ENCODE data around the gene SIGLECL1.

SIGLECL1 gene

DNA sequence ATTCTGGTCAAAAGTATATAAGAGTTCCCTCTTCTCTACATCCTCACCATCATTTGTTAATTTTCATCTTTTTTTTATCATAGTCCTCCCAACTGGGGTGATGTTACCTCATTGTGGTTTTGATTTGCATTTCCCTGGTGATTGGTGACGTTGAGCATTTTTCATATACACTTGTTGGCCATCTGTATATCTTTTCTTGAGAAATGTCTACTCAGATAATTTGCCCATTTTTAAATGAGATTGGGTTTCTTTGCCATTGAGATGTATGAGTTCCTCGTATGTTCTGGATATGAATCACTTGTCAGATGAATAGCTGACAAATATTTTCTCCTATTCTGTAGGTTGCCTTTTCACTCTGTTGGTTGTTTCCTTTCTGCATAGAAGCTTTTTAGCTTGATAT is 23.6 kb upstream of the SIGLECL1 start:
- Histone ChIP-seq H3K36me3 (ENCODE audit: insufficient read depth, low read length) (no peaks in the 10 kb centered on the region), H3K9me3 (ENCODE audit: insufficient read depth, low read depth, low read length) (no peaks in the 10 kb centered on the region), H2AFZ (ENCODE audit: low read length) (no peak overlapping the region), H3K4me2 (ENCODE audit: low read depth, low read length, poor library complexity, severe bottlenecking) (no peak overlapping the region), H3K9ac (ENCODE audit: low read depth, low read length, poor library complexity, severe bottlenecking) (no peak overlapping the region), H4K20me1 (ENCODE audit: insufficient read depth, low read length, poor library complexity, severe bottlenecking) (no peaks in the 10 kb centered on the region), H3K9me2 (replicated peaks; ENCODE audit: low read depth, low read length) (no peaks in the 10 kb centered on the region), H3K79me2 (ENCODE audit: insufficient read depth, low read length) (no peaks in the 10 kb centered on the region), H3K4me1 (ENCODE audit: insufficient read depth, low read length, poor library complexity, severe bottlenecking) (peaks cover 14% of the 10 kb centered on the region), H3F3A (ENCODE audit: low read depth) (no peaks in the 10 kb centered on the region), H3K27me3 (ENCODE audit: insufficient read depth, low read length, poor library complexity, severe bottlenecking) (no peaks in the 10 kb centered on the region), H3K4me3 (ENCODE audit: low read length, poor library complexity, severe bottlenecking) (no peak overlapping the region)
- no peak for TF ChIP-seq EZH2phosphoT487 (IDR thresholded peaks at IDR 0.05; ENCODE audit: borderline replicate concordance)
- TF ChIP-seq, protein P1, sequence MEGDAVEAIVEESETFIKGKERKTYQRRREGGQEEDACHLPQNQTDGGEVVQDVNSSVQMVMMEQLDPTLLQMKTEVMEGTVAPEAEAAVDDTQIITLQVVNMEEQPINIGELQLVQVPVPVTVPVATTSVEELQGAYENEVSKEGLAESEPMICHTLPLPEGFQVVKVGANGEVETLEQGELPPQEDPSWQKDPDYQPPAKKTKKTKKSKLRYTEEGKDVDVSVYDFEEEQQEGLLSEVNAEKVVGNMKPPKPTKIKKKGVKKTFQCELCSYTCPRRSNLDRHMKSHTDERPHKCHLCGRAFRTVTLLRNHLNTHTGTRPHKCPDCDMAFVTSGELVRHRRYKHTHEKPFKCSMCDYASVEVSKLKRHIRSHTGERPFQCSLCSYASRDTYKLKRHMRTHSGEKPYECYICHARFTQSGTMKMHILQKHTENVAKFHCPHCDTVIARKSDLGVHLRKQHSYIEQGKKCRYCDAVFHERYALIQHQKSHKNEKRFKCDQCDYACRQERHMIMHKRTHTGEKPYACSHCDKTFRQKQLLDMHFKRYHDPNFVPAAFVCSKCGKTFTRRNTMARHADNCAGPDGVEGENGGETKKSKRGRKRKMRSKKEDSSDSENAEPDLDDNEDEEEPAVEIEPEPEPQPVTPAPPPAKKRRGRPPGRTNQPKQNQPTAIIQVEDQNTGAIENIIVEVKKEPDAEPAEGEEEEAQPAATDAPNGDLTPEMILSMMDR (conservative IDR thresholded peaks at IDR 0.05; ENCODE audit: low read length) = no peak

DNA sequence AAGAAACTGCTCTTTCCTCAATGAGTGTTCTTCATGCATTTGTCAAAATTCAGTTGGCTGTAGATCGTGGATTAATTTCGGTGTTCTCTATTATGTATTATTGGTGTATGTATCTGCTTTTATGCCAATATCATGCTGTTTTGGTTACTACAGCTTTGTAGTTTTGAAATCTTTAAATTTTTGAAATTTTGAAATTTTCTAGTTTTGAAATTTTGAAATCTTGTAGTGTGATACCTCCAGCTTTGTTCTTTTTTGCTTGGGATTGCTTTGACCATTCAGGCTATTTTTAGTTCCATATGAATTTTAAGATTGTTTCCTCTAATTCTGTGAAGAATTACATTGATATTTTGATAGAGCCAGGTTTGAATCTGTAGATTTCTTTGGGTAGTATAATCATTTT is 22.9 kb upstream of the SIGLECL1 start:
- H3K27me3 ChIP-seq (ENCODE audit: insufficient read depth, low read length, poor library complexity, severe bottlenecking) = no peaks in the 10 kb centered on the region
- no peak overlapping the region for H3K4me2 ChIP-seq (ENCODE audit: low read depth, low read length, poor library complexity, severe bottlenecking)
- peaks cover 14% of the 10 kb centered on the region for H3K4me1 ChIP-seq (ENCODE audit: insufficient read depth, low read length, poor library complexity, severe bottlenecking)
- H3F3A ChIP-seq (ENCODE audit: low read depth) = no peaks in the 10 kb centered on the region
- H2AFZ ChIP-seq (ENCODE audit: low read length) = no peak overlapping the region
- H3K36me3 ChIP-seq (ENCODE audit: insufficient read depth, low read length) = no peaks in the 10 kb centered on the region
- H3K9ac ChIP-seq (ENCODE audit: low read depth, low read length, poor library complexity, severe bottlenecking) = no peak overlapping the region
- H3K79me2 ChIP-seq (ENCODE audit: insufficient read depth, low read length) = no peaks in the 10 kb centered on the region
- TF ChIP-seq EZH2phosphoT487 (IDR thresholded peaks at IDR 0.05; ENCODE audit: borderline replicate concordance) = no peak
- TF ChIP-seq, protein P1 (conservative IDR thresholded peaks at IDR 0.05; ENCODE audit: low read length) = no peak
- H4K20me1 ChIP-seq (ENCODE audit: insufficient read depth, low read length, poor library complexity, severe bottlenecking) = no peaks in the 10 kb centered on the region
- no peaks in the 10 kb centered on the region for H3K9me3 ChIP-seq (ENCODE audit: insufficient read depth, low read depth, low read length)
- no peak overlapping the region for H3K4me3 ChIP-seq (ENCODE audit: low read length, poor library complexity, severe bottlenecking)
- no peaks in the 10 kb centered on the region for H3K9me2 ChIP-seq (replicated peaks; ENCODE audit: low read depth, low read length)

DNA sequence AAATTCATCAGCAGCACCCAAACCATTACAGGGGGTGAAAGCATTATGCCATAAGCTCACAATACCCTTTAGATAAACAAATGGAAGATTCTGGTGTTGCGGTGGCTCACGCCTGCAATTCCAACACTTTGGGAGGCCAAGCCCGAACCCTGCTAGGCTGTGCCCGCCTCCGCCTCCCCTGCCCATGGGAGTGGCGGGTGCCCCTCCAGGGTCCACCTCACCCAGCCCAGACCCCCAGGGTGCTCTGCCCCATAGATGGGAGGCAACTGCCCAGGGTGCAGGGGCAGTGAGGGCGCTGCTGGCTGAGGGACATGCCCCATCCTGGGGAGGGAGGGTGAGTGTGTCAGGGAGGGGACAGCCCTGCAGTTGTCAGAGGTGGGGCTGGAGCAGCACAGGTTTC is 10.0 kb upstream of the SIGLECL1 start:
- no peaks in the 10 kb centered on the region for H3K9me2 ChIP-seq (replicated peaks; ENCODE audit: low read depth, low read length)
- no peaks in the 10 kb centered on the region for H3K27me3 ChIP-seq (ENCODE audit: insufficient read depth, low read length, poor library complexity, severe bottlenecking)
- no peaks in the 10 kb centered on the region for H4K20me1 ChIP-seq (ENCODE audit: insufficient read depth, low read length, poor library complexity, severe bottlenecking)
- H3K4me2 ChIP-seq (ENCODE audit: low read depth, low read length, poor library complexity, severe bottlenecking) = no peak overlapping the region
- H3K36me3 ChIP-seq (ENCODE audit: insufficient read depth, low read length) = no peaks in the 10 kb centered on the region
- H3K4me3 ChIP-seq (ENCODE audit: low read length, poor library complexity, severe bottlenecking) = no peak overlapping the region
- no peaks in the 10 kb centered on the region for H3F3A ChIP-seq (ENCODE audit: low read depth)
- H3K9ac ChIP-seq (ENCODE audit: low read depth, low read length, poor library complexity, severe bottlenecking) = no peak overlapping the region
- H3K9me3 ChIP-seq (ENCODE audit: insufficient read depth, low read depth, low read length) = no peaks in the 10 kb centered on the region
- no peak for TF ChIP-seq EZH2phosphoT487 (IDR thresholded peaks at IDR 0.05; ENCODE audit: borderline replicate concordance)
- TF ChIP-seq, protein P1 (conservative IDR thresholded peaks at IDR 0.05; ENCODE audit: low read length) = no peak
- H3K79me2 ChIP-seq (ENCODE audit: insufficient read depth, low read length) = no peaks in the 10 kb centered on the region
- no peak overlapping the region for H2AFZ ChIP-seq (ENCODE audit: low read length)
- H3K4me1 ChIP-seq (ENCODE audit: insufficient read depth, low read length, poor library complexity, severe bottlenecking) = peaks cover 4% of the 10 kb centered on the region

Data from Loucy (cell line).